ENCODE measurements around the gene DCANP1. TPM values are rescaled to one million over a fixed set of nuclear protein-coding genes. Genes with fewer than 3 reads are reported as not detected.

The DCANP1 gene
- total RNA-seq, 3 donors from 2014 or later (not counting 1 experiment from before 2014, with no cell fraction given), result 0.07 TPM; not detected in 2

GRCh38 chr5:135467051-135467625 is 20.0 kb upstream of the DCANP1 start:
- Histone ChIP-seq H3K27ac (ENCODE audit: low read length) (no peak overlapping the region), H3K4me1 (ENCODE audit: control insufficient read depth, insufficient read depth, low read length) (peaks cover 9% of the 10 kb centered on the region), H3K36me3 (ENCODE audit: control insufficient read depth, insufficient read depth, low read length) (no peaks in the 10 kb centered on the region), H3K4me3 (ENCODE audit: low read length) (no peak overlapping the region), H3K27me3 (ENCODE audit: control insufficient read depth, insufficient read depth, low read length) (no peaks in the 10 kb centered on the region), H3K9me3 (ENCODE audit: control insufficient read depth, insufficient read depth, low read length) (no peaks in the 10 kb centered on the region)
- no peak overlapping the region for H3K27ac Mint-ChIP-seq
- 90% methylated on average over 15 of the region's 15 CpGs for WGBS (ENCODE audit: insufficient coverage)
- intact Hi-C loops (cut with micrococcal nuclease), result loop anchor here (5.0 kb wide), 1 partner anchor 100 kb away; no protein-coding TSS in a partner anchor
- no peak for DNase-seq
- H3K4me1 Mint-ChIP-seq, result peaks cover 5 to 6% of the 10 kb centered on the region in 2 donors
- ATAC-seq, result no peak
- TF ChIP-seq, protein P1, sequence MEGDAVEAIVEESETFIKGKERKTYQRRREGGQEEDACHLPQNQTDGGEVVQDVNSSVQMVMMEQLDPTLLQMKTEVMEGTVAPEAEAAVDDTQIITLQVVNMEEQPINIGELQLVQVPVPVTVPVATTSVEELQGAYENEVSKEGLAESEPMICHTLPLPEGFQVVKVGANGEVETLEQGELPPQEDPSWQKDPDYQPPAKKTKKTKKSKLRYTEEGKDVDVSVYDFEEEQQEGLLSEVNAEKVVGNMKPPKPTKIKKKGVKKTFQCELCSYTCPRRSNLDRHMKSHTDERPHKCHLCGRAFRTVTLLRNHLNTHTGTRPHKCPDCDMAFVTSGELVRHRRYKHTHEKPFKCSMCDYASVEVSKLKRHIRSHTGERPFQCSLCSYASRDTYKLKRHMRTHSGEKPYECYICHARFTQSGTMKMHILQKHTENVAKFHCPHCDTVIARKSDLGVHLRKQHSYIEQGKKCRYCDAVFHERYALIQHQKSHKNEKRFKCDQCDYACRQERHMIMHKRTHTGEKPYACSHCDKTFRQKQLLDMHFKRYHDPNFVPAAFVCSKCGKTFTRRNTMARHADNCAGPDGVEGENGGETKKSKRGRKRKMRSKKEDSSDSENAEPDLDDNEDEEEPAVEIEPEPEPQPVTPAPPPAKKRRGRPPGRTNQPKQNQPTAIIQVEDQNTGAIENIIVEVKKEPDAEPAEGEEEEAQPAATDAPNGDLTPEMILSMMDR (IDR thresholded peaks at IDR 0.05), result no peak
- peaks cover 29 to 41% of the 10 kb centered on the region in 2 donors for H3K27me3 Mint-ChIP-seq (ENCODE audit: low read depth in 2 of 2)
- H3K9me3 Mint-ChIP-seq, result no peaks in the 10 kb centered on the region
- no peaks in the 10 kb centered on the region for H3K36me3 Mint-ChIP-seq
- H3K4me3 Mint-ChIP-seq, result no peak overlapping the region

DNA sequence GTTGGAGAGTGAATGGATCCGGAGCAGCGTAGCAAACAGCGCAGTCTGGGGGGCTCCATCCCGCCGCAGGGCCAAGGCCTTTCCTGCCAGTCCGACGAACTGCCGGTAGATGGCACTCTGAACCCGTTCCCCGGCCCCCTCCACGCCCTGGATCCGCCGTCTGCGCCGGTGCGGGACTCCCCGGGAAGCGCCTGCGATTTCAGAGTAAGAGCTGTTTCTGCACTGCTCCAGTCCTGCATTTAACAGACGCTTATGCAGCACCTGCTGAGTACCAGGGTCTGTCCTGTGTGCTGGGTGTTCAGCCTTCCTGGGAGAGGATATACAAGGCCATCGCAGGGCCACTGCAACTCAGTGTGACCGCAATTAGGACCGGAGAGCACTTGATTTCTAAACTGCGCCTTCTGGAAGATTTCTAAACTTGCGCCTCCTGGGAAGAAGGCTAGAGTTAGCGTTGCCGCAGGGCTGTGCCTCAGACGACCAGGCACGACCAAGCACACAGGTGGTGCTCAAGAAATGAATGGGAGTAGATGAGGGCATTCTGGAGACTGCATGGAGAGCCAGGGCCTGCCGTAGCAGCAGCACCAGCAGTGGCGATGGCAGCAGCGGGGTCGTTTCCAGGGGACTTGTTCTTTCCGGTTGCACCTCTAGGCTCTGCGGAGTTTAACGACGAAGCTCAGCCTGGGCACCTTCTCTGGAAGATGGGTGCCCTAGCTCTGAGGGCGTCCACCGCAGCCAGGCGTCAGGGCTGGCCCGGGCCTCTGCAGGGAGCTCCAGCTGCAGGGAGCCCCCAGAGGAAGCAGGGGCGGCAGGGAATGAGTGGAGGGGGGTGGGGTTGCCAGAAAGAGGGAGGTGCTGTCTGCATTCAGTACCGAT is 19.3 kb upstream of the DCANP1 start:
- TF ChIP-seq, protein P1 (IDR thresholded peaks at IDR 0.05), result peak; percentile 57
- ATAC-seq (peak; percentile 70 to 94 (median 90)), DNase-seq (peak; percentile 48 to 73)
- Histone ChIP-seq H3K36me3 (ENCODE audit: control insufficient read depth, insufficient read depth, low read length) (no peaks in the 10 kb centered on the region), H3K4me1 (ENCODE audit: control insufficient read depth, insufficient read depth, low read length) (peaks cover 9% of the 10 kb centered on the region), H3K27me3 (ENCODE audit: control insufficient read depth, insufficient read depth, low read length) (no peaks in the 10 kb centered on the region), H3K4me3 (ENCODE audit: low read length) (no peak overlapping the region), H3K9me3 (ENCODE audit: control insufficient read depth, insufficient read depth, low read length) (no peaks in the 10 kb centered on the region), H3K27ac (ENCODE audit: low read length) (no peak overlapping the region)
- Mint-ChIP-seq H3K27me3 (ENCODE audit: low read depth in 2 of 2) (peaks cover 29 to 41% of the 10 kb centered on the region in 2 donors), H3K27ac (no peak overlapping the region), H3K9me3 (no peaks in the 10 kb centered on the region), H3K4me3 (peak overlapping the region; percentile 47), H3K4me1 (peaks cover 5 to 6% of the 10 kb centered on the region in 2 donors), H3K36me3 (no peaks in the 10 kb centered on the region)
- WGBS (ENCODE audit: insufficient coverage), result 22% methylated on average over 43 of the region's 43 CpGs
- intact Hi-C loops (cut with micrococcal nuclease), result loop anchor here (1.0 to 5.0 kb wide), 2 partner anchors 86 to 101 kb away; no protein-coding TSS in a partner anchor

DNA sequence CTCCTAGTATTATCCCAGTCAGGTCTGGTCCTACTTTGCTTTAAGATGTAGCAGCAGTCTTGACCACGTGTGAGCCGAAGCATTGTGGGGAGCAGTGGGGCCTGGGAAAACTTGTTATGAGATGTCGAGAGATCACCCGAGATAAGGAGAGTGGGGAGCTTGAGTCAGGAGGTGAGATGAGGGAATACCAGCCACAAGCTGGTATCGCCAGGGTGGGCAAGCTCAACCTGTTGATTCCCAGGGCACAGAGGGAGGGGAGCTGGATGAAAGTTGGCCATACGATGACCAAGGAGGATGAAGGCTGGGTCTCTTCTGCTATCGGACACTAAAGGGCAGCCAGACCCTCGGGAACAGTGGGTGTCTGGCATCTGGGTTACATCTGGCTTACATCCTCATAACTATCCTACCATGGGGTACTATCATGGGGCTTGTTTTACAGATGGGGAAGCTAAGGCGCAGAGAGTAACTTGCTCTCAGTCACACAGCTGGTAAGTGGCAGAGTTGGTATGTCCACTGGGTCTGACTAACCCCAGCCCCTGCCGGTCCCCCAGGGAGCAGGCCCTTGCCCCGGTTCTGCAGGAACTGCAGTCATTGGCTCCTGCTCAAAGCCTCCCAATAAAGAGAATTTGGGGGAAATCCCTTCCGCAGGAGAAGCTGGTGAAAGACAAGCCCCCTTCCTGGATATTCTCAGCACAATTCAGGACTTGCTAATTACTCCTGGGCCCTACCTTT is 18.4 kb upstream of the DCANP1 start:
- intact Hi-C loops (cut with micrococcal nuclease), result loop anchor here (1.0 to 5.0 kb wide), 2 partner anchors 87 to 102 kb away; no protein-coding TSS in a partner anchor
- TF ChIP-seq, protein P1 (IDR thresholded peaks at IDR 0.05), result no peak
- H3K36me3 ChIP-seq (ENCODE audit: control insufficient read depth, insufficient read depth, low read length), result no peaks in the 10 kb centered on the region
- no peak overlapping the region for H3K4me3 ChIP-seq (ENCODE audit: low read length)
- no peaks in the 10 kb centered on the region for H3K9me3 ChIP-seq (ENCODE audit: control insufficient read depth, insufficient read depth, low read length)
- no peak overlapping the region for H3K27ac ChIP-seq (ENCODE audit: low read length)
- Mint-ChIP-seq H3K4me1 (peaks cover 5 to 6% of the 10 kb centered on the region in 2 donors), H3K27ac (no peak overlapping the region), H3K9me3 (no peaks in the 10 kb centered on the region), H3K4me3 (no peak overlapping the region), H3K27me3 (ENCODE audit: low read depth in 2 of 2) (peaks cover 27 to 37% of the 10 kb centered on the region in 2 donors), H3K36me3 (no peaks in the 10 kb centered on the region)
- H3K4me1 ChIP-seq (ENCODE audit: control insufficient read depth, insufficient read depth, low read length), result peaks cover 9% of the 10 kb centered on the region
- no peak for ATAC-seq
- WGBS (ENCODE audit: insufficient coverage), result 74% methylated on average over 12 of the region's 12 CpGs
- no peaks in the 10 kb centered on the region for H3K27me3 ChIP-seq (ENCODE audit: control insufficient read depth, insufficient read depth, low read length)
- DNase-seq, result no peak

Data from natural killer cell (primary cell).